ENCODE results near the gene SULT2B1.

SULT2B1 gene

GRCh38 chr19:48544856-48545750, 6.9 kb upstream of the SULT2B1 start:
- Histone ChIP-seq H3K27ac (ENCODE audit: low read length) (no peak overlapping the region), H3K4me3 (ENCODE audit: low read length) (no peak overlapping the region), H3K9me3 (ENCODE audit: control insufficient read depth, insufficient read depth, low read length) (no peaks in the 10 kb centered on the region), H3K36me3 (ENCODE audit: control insufficient read depth, insufficient read depth, low read length) (no peaks in the 10 kb centered on the region), H3K4me1 (ENCODE audit: control insufficient read depth, insufficient read depth, low read length) (peaks cover 9% of the 10 kb centered on the region), H3K27me3 (ENCODE audit: control insufficient read depth, insufficient read depth, low read length) (no peaks in the 10 kb centered on the region)
- no peak for DNase-seq (ENCODE audit: low read depth, low spot score)
- no CpG with 5 or more reads among the region's 25 CpGs for WGBS (ENCODE audit: insufficient coverage, insufficient read length)

DNA sequence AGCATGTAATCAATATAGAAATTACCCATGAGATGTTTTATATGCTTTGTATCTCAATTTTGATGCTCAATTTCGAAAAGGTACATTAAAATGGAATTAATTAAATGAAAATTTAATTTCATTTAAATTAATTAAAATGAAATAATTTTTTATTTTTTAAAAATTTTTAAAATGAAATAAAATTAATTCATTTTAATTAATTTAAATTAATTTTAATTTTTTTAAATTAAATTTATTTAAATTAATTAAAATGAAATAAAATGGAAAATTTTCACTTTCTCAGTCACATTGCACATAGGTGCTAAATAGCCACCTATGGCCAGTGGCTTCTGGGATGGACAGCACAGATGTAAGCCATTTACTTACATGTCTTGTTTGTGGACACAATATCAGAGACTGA, 4.2 kb upstream of the SULT2B1 start:
- WGBS (ENCODE audit: insufficient coverage, insufficient read length) = no CpG with 5 or more reads among the region's 1 CpG
- Histone ChIP-seq H3K4me3 (ENCODE audit: low read length) (no peak overlapping the region), H3K4me1 (ENCODE audit: control insufficient read depth, insufficient read depth, low read length) (peaks cover 9% of the 10 kb centered on the region), H3K9me3 (ENCODE audit: control insufficient read depth, insufficient read depth, low read length) (no peaks in the 10 kb centered on the region), H3K36me3 (ENCODE audit: control insufficient read depth, insufficient read depth, low read length) (no peaks in the 10 kb centered on the region), H3K27me3 (ENCODE audit: control insufficient read depth, insufficient read depth, low read length) (no peaks in the 10 kb centered on the region), H3K27ac (ENCODE audit: low read length) (no peak overlapping the region)
- DNase-seq (ENCODE audit: low read depth, low spot score) = no peak

- Histone ChIP-seq H3K27me3 (ENCODE audit: control insufficient read depth, insufficient read depth, low read length) (no peaks in the 10 kb centered on the region), H3K27ac (ENCODE audit: low read length) (no peak overlapping the region), H3K4me3 (ENCODE audit: low read length) (no peak overlapping the region), H3K9me3 (ENCODE audit: control insufficient read depth, insufficient read depth, low read length) (no peaks in the 10 kb centered on the region), H3K36me3 (ENCODE audit: control insufficient read depth, insufficient read depth, low read length) (no peaks in the 10 kb centered on the region), H3K4me1 (ENCODE audit: control insufficient read depth, insufficient read depth, low read length) (peaks cover 6% of the 10 kb centered on the region)
- DNase-seq (ENCODE audit: low read depth, low spot score) = no peak
- WGBS (ENCODE audit: insufficient coverage, insufficient read length) = 100% methylated on average over 1 of the region's 1 CpG
Observed at GRCh38 chr19:48548253-48548911, 3.6 kb upstream of the SULT2B1 start.

DNA sequence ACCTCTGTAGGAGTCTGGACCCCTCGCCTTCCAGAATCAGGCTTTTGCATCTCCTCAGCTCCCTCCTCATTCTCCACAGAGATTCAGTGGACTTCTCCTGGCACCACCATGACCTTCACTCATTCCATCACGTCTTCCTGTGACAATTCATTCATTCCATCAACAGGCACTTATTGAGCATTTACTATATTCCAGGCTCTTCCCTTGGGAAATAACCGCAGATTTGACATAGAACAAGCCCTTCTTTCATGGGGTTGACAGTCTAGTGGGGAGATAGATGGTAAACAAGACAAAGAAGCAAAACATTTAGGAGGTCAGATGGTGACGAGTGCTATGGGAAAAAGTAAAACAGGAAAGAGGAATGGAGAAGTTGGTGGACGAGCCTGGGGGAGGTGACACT, 2.6 kb upstream of the SULT2B1 start:
- Histone ChIP-seq H3K4me1 (ENCODE audit: control insufficient read depth, insufficient read depth, low read length) (peaks cover 9% of the 10 kb centered on the region), H3K27me3 (ENCODE audit: control insufficient read depth, insufficient read depth, low read length) (no peaks in the 10 kb centered on the region), H3K36me3 (ENCODE audit: control insufficient read depth, insufficient read depth, low read length) (no peaks in the 10 kb centered on the region), H3K4me3 (ENCODE audit: low read length) (no peak overlapping the region), H3K9me3 (ENCODE audit: control insufficient read depth, insufficient read depth, low read length) (no peaks in the 10 kb centered on the region), H3K27ac (ENCODE audit: low read length) (no peak overlapping the region)
- DNase-seq (ENCODE audit: low read depth, low spot score) = no peak
- WGBS (ENCODE audit: insufficient coverage, insufficient read length) = no CpG with 5 or more reads among the region's 5 CpGs

DNA sequence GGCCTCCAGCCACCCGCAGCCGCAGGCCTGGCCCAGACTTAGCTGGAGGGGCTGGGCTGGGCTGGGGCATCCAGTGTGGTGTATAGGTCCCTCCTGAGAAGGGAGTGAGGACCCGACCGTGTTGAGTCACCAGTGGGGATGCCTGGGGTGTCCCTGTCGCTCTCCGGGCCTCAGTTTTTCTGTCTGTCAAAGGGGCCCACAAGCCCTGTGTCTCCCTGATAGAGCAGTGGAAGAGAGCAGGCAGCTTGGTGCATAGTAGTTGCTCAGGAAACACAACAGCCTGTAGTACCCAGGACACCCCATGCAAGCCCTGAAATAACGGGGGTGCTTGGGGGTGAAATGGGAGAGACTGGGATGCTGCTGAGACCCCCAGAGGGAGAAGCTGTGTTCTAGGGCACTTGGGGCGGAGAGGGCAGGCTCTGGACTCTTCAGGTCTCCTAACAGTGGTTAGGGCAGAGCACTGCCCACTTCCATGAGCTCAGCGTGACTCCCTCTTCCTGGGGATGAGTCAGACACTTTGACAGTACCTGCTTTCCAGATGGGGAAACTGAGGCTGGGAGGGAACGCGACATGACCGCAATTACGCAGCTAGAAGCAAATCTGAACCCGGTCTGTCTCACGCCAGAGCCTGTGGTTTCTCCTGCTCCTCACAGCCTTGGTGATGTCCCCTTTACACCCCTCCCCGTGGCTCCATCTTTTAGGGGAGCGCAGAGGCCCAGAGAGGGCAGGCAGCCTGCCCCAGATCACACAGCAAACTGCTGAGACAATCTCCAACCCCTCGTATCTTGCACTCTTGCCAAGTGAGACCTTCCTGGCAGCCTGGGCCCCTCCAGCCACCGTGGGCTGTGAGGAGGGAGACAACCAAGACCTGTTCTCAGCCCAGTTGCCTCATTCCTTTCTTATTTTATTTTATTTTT, 692 bp downstream of the SULT2B1 start:
- DNase-seq (ENCODE audit: low read depth, low spot score) = no peak
- no peak overlapping the region for H3K27ac ChIP-seq (ENCODE audit: low read length)
- no CpG with 5 or more reads among the region's 19 CpGs for WGBS (ENCODE audit: insufficient coverage, insufficient read length)

DNA sequence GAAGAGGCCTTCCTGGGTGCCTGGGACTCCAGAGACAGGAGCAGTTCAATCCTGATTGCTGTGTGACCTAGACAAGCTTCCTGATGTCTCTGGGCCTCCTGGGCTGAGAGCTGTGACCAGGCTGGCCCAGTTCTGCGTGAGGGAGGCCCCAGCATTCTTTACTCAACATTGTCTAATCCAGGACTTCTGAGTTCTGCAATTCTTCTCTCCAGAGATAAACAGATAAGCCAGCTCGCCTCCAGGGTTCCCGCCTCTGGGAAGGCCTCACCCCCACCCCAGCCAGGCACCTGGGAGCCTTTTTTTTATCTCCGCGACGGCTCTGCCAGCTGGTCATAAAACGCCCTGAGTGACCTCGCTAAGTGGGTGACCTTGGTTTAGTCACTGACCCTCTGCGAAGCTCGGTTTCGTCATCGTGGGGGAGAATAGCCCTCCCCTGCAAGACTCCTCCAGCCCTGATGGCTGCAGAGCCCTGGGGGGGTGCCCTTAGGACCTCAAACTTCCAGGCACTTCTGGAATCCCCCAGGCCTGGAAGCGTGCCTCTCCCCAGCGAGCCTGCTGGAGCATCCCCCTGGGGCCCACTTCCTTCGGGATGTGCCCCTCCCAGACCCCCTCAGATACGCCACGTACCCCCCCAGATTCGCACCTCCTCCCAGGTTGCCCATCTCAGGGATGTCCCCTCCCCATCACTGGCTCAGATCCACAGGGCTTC, 1.9 kb downstream of the SULT2B1 start:
- H3K9me3 ChIP-seq (ENCODE audit: control insufficient read depth, insufficient read depth, low read length) = no peaks in the 10 kb centered on the region
- peaks cover 5% of the 10 kb centered on the region for H3K4me1 ChIP-seq (ENCODE audit: control insufficient read depth, insufficient read depth, low read length)
- no peaks in the 10 kb centered on the region for H3K36me3 ChIP-seq (ENCODE audit: control insufficient read depth, insufficient read depth, low read length)
- WGBS (ENCODE audit: insufficient coverage, insufficient read length) = no CpG with 5 or more reads among the region's 18 CpGs
- no peaks in the 10 kb centered on the region for H3K27me3 ChIP-seq (ENCODE audit: control insufficient read depth, insufficient read depth, low read length)
- H3K27ac ChIP-seq (ENCODE audit: low read length) = no peak overlapping the region
- DNase-seq (ENCODE audit: low read depth, low spot score) = no peak
- H3K4me3 ChIP-seq (ENCODE audit: low read length) = no peak overlapping the region

More for the DNA sequence above, 692 bp downstream of the SULT2B1 start:
- no peaks in the 10 kb centered on the region for H3K36me3 ChIP-seq (ENCODE audit: control insufficient read depth, insufficient read depth, low read length)
- H3K4me3 ChIP-seq (ENCODE audit: low read length) = no peak overlapping the region
- no peaks in the 10 kb centered on the region for H3K9me3 ChIP-seq (ENCODE audit: control insufficient read depth, insufficient read depth, low read length)
- no peaks in the 10 kb centered on the region for H3K27me3 ChIP-seq (ENCODE audit: control insufficient read depth, insufficient read depth, low read length)
- peaks cover 5% of the 10 kb centered on the region for H3K4me1 ChIP-seq (ENCODE audit: control insufficient read depth, insufficient read depth, low read length)

DNA sequence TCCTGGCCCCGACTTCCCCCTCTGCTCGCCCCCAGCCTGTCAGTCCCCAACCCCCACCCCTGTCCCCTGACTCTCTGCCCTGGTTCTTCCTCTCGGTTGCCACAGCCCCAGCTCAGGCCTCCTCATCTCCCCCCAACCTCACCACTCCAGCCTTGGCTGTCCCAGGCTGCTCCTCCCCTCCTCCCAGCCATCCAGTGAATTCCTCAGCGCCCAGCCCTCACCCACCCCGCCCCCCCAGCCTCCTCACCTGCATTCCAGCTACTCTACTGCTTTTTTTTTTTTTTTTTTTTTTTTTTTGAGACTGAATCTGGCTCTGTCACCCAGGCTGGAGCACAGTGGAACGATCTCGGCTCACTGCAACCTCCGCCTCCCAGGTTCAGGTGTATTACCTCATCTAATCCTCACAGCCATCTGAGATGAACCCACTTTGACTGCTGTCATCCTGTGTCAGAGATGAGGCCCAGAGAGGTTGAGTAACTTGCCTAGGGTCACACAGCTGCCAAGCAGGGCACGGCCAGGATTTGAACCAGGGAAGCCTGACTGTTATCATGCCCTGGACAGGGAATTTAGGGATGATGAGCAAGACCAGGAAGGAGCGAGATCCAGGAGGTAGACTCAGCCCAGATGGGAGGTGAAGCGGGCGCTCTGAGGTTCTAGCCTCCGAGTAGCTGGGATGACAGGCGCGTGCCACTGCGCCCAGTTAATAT, 2.6 kb downstream of the SULT2B1 start:
- no CpG with 5 or more reads among the region's 16 CpGs for WGBS (ENCODE audit: insufficient coverage, insufficient read length)
- Histone ChIP-seq H3K36me3 (ENCODE audit: control insufficient read depth, insufficient read depth, low read length) (no peaks in the 10 kb centered on the region), H3K4me1 (ENCODE audit: control insufficient read depth, insufficient read depth, low read length) (peaks cover 5% of the 10 kb centered on the region), H3K27ac (ENCODE audit: low read length) (no peak overlapping the region), H3K27me3 (ENCODE audit: control insufficient read depth, insufficient read depth, low read length) (no peaks in the 10 kb centered on the region), H3K4me3 (ENCODE audit: low read length) (no peak overlapping the region), H3K9me3 (ENCODE audit: control insufficient read depth, insufficient read depth, low read length) (no peaks in the 10 kb centered on the region)
- DNase-seq (ENCODE audit: low read depth, low spot score) = no peak

DNA sequence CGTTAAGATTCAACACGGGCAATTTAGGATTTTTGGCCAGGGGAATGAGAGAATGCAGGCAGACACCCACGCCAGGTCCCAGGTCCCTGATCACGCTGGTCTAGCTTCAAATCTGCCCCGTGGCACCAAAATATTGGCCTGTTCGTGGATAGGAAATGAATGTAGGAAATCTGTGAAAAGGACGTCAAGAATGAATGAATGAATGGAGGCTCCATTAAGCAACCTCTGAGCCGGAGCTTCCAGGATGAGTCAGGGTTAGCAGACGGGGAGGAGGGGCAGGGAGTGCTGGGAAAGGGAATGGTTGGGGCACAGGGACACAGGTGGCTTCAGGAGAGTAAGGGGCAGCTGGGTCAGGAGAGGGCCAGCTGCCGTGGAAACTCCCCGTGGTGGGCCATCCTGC, 4.2 kb downstream of the SULT2B1 start:
- no peak overlapping the region for H3K27ac ChIP-seq (ENCODE audit: low read length)
- no peaks in the 10 kb centered on the region for H3K9me3 ChIP-seq (ENCODE audit: control insufficient read depth, insufficient read depth, low read length)
- no peak overlapping the region for H3K4me3 ChIP-seq (ENCODE audit: low read length)
- no CpG with 5 or more reads among the region's 11 CpGs for WGBS (ENCODE audit: insufficient coverage, insufficient read length)
- H3K36me3 ChIP-seq (ENCODE audit: control insufficient read depth, insufficient read depth, low read length) = no peaks in the 10 kb centered on the region
- no peak for DNase-seq (ENCODE audit: low read depth, low spot score)
- H3K27me3 ChIP-seq (ENCODE audit: control insufficient read depth, insufficient read depth, low read length) = no peaks in the 10 kb centered on the region
- peaks cover 5% of the 10 kb centered on the region for H3K4me1 ChIP-seq (ENCODE audit: control insufficient read depth, insufficient read depth, low read length)

GRCh38 chr19:48556825-48557224, 4.9 kb downstream of the SULT2B1 start:
- Histone ChIP-seq H3K4me3 (ENCODE audit: low read length) (no peak overlapping the region), H3K27ac (ENCODE audit: low read length) (no peak overlapping the region), H3K9me3 (ENCODE audit: control insufficient read depth, insufficient read depth, low read length) (no peaks in the 10 kb centered on the region), H3K4me1 (ENCODE audit: control insufficient read depth, insufficient read depth, low read length) (peaks cover 5% of the 10 kb centered on the region), H3K27me3 (ENCODE audit: control insufficient read depth, insufficient read depth, low read length) (no peaks in the 10 kb centered on the region), H3K36me3 (ENCODE audit: control insufficient read depth, insufficient read depth, low read length) (no peaks in the 10 kb centered on the region)
- WGBS (ENCODE audit: insufficient coverage, insufficient read length) = no CpG with 5 or more reads among the region's 5 CpGs
- no peak for DNase-seq (ENCODE audit: low read depth, low spot score)

Data from iPS DF 6.9 (cell line).